GM19467 (cell line): ENCODE data around the gene IL1RAPL2.
"Not testable (repeated sequence)": the region's sequence is repeated elsewhere in the genome, so short reads cannot be mapped to it uniquely, and the experiment has no call there.

Experiments
- ATAC-seq: cut with Tn5 transposase; IDR thresholded peaks from one replicate; pipeline ENCODE4 v1.9.1; 2021; ENCODE audit warnings: mild to moderate bottlenecking, moderate library complexity; ENCODE audit not compliant: unreplicated experiment

IL1RAPL2 gene

DNA sequence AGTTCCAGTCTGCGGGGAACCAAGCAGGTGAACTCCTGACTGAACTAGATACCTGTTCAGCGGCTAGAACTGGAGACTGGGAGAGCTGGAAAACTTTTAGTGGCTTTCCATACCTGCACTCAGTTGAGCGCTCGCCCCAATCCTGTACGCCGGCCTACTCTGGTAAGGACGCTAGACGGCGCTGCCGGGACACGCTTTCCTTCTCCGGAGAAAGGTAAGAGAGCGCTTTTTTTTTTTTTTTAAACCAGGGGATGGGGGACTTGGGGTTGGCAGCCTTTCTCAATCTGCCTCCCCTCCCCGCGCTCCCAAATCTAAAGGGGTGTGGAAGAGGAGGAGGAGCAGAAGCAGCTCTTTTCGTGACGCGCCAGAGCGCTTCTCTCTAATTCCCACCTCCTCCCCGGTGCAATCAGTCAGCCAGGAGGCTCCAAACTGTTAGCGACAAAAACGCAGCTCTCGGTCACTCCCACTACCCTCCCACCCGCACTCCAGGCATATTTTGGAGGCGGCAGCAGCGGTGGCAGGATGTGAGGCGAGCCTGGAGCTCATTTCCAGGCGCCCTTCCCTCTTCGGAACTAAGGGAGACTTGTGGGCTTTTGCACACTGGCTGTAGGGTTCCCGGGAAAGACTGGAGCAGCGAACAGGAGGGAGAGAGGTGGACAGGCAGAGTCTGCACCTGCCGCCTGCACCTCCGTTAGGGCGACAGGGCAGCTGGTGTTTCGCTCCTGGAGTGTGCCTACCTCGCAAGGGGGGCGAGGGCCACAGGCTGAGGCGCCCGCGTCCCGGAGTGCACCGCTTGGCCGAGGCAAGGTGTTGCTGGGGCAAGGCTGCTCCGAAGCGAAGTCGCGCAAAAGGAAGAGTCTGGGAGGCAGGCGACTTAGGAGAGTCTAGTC, at the start of gene IL1RAPL2:
IL1RAPL2 (plus strand) TSS at position 409 of the 890 bp plus-strand sequence.
- no peak for ATAC-seq

DNA sequence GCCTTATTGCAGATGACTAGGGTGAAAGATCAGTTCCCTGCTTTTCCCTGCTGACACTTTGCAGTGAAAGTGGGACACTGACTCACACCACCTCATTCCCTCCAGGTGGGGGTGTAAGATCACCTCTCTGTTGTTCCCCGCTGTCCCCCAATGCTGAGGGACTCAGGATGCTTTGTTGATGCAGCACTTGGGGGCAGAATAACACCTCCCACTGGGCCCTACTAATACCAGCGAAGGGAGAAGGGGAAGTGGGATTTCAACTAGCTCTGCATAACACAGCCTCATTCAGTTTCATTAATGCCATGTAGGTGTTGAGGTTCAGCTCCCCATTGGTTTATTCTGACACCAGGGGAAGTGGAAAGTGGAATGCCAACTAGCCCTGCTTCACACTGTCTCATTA, 43.6 kb upstream of the IL1RAPL2 start:
- no peak for ATAC-seq

DNA sequence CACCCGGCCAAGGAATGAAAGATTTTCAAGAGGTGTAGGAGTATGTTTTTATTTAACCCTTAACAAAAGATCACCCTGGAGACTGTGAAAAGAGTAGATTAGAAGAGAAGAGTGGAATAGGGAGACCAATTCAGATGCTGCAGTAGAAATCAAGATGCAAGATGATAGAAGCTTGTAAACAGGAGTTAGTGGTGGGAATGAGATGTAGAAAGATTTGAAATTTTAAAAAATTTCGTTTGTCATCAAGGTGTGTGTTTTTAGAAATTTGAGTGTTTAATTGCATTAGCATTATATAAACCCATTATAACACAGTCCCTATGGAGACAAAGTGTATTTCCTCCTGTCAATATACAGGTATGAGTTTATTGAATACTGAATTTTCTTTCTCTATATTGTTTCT, 42.1 kb upstream of the IL1RAPL2 start:
- ATAC-seq: no peak

- no peak for ATAC-seq
Measured at GRCh38 chrX:104539081-104539480, 26.9 kb upstream of the IL1RAPL2 start.

GRCh38 chrX:104542447-104542846, 23.6 kb upstream of the IL1RAPL2 start:
- not testable (repeated sequence) for ATAC-seq

DNA sequence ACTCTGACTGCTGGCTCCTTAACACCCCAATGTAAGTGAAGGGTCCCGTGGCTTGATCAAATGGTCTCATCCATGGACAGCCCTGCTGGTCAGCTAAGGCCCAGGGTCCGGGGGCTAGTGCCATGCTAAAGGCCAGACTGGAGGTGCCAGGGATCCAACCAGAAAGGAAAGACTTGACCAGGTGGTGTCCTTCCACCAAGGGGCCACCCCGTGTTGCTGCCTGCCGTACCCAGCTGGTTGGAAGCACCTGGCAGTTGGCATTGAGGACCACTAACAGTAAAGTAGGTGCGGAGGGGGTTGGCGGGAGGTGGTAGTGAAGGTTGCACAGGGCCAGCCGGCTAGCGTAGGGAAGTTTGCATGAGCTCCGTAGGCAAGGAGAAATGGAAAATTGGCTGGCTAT, 1.7 kb upstream of the IL1RAPL2 start:
- ATAC-seq: no peak

DNA sequence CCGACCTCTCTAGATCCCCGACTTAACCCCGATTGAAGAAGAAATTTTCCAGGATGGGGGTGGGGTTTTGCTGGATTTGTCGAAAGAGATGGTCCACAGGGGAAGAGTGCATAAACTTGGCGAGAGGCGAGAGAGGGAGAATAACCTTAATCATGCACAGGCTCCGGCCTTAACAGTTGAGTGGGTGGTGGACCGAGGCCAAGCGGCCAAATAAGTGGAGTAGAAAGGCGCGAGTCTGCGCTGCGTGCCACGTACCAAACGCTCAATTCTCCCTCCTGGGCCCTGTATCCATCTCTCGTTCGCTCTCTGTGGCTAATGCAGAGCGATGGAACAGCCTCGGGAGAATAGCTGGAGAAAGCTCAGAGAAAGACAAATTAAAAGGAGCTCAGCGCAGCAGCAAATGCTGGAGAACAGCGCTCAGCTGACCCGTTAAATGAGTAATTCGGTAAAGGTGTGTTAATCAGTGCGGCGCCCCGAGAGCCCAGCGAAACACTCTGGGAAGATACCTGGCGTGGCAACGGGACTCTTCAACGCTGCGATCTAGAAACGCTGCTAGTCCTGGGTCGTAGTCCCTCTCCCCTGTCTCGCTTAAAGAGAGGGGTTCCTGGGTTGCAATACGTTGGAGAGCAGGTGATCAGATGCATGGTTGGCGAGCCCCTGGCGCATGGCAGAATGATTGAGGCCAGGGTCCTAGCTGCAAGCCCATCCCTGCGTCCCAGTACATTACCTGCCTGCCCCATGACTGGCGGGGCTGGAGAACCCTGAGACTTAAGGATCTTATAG, 887 bp upstream of the IL1RAPL2 start:
- no peak for ATAC-seq

- ATAC-seq: no peak
Measured at GRCh38 chrX:104566681-104567501, 892 bp downstream of the IL1RAPL2 start.

- ATAC-seq: no peak
Measured at GRCh38 chrX:104567506-104567905, 1.5 kb downstream of the IL1RAPL2 start.

GRCh38 chrX:104568304-104568915, 2.4 kb downstream of the IL1RAPL2 start:
- no peak for ATAC-seq

DNA sequence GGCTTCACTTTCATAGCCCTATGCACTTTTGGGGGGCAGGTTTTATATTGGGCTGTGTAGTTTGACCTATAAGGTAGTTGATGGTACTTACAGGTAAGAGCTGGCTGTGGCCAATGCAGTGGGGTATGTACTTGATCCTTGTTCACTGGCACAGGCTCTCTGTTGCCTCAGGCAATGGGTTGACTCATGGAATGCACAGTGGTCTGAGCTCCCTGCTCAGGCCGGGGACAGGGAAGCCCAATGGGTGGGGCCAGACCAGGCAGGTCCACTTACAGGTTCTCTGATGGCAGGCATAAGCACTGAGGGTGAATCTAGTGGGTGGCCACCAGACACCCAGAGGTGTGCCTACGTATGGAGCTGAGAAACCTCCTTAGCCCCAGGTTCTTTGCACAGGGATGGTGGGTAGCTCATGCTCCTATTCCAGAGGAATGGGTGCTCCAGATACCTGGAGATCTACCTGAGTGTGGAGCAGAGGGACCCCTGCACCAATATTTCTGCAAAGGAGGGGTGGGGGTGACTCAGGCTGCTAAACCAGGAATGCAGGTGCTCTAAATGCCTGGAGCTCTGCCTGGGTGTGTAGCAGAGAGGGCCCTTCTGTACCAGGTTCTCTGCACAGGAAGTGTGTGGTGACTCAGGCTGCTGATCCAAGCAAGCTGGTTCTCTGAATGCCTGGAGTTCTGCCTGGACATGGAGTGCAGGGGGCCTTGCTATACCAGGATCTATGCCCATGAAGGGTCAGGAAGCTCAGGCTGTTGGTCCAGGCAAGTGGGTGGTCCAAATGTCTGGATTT, 52.3 kb downstream of the IL1RAPL2 start:
- no peak for ATAC-seq

- no peak for ATAC-seq
Measured at GRCh38 chrX:104621781-104622180, 55.8 kb downstream of the IL1RAPL2 start.

- ATAC-seq: no peak
Measured at GRCh38 chrX:104641176-104641575, 75.2 kb downstream of the IL1RAPL2 start.

GRCh38 chrX:104647084-104647483, 81.1 kb downstream of the IL1RAPL2 start:
- no peak for ATAC-seq

- no peak for ATAC-seq
Measured at GRCh38 chrX:104659005-104659744, 93.2 kb downstream of the IL1RAPL2 start.

GRCh38 chrX:104660092-104660491, 94.1 kb downstream of the IL1RAPL2 start:
- ATAC-seq: no peak

- no peak for ATAC-seq
Measured at GRCh38 chrX:104662694-104663093, 96.7 kb downstream of the IL1RAPL2 start.

DNA sequence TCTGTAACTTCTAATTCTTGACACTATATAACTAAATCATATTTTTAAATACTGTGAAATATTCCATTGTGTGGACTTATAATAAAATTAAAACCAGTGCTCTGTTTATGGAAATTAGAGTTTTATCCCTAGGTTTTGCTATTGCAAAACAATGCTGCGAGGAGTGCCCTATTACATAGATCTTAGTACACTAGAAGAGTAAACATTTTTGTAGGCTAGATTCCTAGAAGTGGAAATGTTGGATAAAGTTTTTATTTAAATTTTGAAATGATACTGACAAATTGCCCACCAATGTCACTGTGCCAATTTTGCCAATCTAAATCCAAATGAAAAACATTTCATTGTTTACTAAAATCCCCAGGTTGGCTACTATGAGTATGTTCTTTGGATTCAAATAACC, 99.7 kb downstream of the IL1RAPL2 start:
- ATAC-seq: no peak

GRCh38 chrX:104668550-104668949, 102.6 kb downstream of the IL1RAPL2 start:
- ATAC-seq: no peak
